DMS153 treated with DMSO at 0.1 percent for 48 hours (cell line): ENCODE data around the gene RCL1.
"Not testable (repeated sequence)": the region's sequence is repeated elsewhere in the genome, so short reads cannot be mapped to it uniquely, and the experiment has no call there.

ENCODE experiments used
- DNase-seq: peaks from one replicate; lab custom pipeline; 2025; ENCODE audit not compliant: unreplicated experiment; lab: John Stamatoyannopoulos, UW

The RCL1 gene, protein sequence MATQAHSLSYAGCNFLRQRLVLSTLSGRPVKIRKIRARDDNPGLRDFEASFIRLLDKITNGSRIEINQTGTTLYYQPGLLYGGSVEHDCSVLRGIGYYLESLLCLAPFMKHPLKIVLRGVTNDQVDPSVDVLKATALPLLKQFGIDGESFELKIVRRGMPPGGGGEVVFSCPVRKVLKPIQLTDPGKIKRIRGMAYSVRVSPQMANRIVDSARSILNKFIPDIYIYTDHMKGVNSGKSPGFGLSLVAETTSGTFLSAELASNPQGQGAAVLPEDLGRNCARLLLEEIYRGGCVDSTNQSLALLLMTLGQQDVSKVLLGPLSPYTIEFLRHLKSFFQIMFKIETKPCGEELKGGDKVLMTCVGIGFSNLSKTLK

DNA sequence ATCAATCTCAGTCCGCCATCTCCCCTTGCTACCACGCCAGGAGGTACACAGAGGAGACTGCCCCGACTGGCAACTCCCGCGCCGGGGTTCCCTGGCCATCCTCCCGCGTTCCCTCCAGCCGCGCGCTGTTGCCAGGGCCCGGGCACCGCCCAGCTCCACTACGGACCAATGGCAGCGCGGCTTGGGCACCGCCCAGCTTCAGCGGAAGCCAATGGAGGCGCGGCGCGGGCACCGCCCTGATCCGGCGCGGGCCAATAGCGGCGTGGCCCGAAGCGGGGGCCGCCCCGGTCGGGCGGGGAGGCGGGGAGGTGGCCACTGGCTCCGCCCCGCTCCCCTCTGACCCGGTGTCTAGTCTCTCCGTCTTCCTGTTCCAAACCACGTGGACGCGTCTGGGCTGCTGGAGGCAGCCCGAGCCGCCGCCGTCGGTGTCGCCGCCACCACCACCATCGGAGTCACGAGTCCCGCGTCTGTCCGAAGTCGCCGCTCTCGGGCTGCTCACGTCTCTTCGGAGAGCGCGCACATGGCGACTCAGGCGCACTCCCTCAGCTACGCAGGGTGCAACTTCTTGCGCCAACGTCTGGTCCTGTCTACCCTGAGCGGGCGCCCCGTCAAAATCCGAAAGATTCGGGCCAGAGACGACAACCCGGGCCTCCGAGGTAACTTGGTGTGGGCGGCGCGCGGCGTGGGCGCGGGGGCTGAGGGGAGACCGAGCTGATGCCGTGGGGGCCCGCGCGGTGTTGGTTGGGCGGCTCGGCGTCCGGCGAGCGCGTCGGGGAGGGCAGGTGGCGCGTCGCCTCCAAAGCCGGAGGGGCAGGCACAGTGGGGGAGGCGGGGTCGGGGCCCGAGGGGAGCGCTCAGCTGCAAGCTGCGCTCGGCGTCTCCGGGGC lies at the start of gene RCL1:
TSS of gene RCL1 (plus strand) at position 373 of the 887 bp plus-strand sequence. CDS start at position 521, 148 bp downstream.
- peak; percentile 90 for DNase-seq

DNA sequence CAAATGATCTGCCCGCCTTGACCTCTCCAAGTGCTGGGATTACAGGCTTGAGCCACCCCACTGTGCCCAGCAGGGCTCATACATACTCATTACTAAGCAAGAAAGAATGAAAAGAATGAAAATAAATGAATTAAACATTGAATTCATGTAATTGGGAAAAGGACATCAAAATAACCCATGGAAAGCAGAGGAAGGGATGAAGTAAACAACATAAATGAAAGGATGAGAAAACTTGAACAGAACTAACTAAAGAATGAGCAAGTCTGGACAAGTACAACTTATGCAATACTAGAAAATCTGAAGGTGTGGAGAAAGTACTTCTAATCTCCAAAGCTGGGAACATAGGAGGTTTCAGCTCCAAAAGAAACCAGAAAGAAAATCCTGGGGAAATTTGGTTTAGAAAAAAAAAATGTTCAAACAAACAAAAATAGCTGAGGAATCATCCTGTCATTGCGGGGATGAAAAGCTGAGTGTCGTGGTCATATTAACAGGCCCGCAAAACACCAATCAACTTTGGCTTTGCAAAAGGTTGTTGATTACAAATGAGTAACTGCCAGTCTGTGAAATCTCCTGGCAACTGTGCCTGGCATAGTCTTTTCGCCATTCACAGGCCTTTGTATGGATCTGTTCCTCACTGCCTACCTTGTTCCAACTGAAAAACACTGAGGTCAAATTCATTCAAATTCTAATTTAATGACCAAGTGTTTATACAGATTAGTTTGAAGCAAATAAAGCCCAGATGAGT lies 49.4 kb upstream of the RCL1 start:
- no peak for DNase-seq

DNA sequence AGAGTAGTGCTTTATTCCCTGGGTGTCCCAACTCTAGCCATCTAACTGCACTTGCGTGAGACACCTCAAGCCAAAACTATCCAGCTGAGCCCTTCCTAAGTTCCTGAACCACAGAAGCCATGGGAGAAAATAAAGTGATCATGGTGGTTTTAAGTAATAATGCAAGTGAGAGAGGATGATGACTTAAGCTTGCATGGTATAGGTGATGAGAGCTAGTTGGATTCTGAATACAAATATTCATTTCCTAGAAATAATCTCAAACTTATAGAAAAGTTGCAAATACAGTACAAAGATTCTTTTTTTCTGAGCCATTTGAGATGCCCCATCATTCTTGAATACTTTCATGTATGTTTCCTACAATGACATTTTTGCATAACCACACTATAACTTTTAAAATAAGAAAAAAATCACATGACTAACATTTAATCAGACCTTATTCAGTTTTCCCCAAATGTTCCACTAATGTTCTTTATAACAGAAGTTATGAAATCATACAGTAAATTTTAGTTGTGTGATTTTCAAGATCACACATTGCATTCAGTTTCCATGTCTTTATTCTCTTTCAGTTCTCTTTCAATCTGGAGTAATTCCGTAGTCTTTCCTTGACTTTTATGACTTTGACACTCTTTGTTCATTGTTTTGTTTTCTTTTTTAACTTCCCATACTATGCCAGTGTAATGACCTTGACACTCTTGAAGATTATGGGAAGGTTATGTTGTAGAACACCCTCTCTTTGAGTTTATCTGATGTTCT lies 46.3 kb upstream of the RCL1 start:
- DNase-seq = no peak

DNA sequence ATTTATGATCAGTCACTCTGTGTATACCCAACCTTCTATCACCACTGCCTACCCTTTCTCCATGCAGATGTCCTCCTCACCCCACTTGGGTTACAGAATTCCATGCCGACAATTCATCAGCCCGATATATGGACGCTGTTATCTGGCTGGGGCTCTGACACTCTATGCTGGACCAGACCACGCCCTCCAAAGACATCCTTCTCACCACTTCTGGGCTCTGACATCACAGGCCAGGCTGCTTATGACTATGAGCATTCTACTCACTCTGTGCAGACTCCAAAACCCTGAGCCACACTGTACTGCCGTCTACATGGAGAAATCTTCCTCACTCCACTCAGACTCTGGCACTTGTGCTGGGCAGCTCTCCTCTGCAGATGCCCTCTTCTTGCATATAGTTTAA lies 44.1 kb upstream of the RCL1 start:
- no peak for DNase-seq

DNA sequence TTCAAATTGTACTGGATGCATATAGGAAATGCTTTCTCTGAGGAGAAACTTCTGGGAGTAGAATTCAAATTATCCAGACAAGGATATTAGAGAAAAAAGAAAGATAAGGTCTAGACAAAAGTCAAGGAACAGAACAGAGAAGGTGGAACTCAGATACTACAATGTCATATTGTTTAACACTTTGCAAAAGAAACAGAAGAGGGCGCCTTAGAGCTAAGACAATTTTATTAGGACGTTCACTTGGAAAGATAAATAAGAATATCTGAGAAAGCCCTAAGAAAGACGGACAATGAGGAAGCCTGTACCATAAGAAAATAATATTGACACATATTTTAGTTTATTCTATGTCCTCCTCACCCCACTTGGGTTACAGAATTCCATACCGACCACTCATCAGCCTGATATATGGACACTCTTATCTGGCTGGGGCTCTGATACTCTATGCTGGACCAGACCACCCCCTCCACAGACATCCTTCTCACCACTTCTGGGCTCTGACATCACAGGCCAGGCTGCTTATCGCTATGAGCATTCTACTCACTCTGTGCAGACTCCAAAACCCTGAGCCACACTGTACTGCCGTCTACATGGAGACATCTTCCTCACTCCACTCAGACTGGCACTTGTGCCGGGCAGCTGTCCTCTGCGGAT lies 42.6 kb upstream of the RCL1 start:
- no peak for DNase-seq

DNA sequence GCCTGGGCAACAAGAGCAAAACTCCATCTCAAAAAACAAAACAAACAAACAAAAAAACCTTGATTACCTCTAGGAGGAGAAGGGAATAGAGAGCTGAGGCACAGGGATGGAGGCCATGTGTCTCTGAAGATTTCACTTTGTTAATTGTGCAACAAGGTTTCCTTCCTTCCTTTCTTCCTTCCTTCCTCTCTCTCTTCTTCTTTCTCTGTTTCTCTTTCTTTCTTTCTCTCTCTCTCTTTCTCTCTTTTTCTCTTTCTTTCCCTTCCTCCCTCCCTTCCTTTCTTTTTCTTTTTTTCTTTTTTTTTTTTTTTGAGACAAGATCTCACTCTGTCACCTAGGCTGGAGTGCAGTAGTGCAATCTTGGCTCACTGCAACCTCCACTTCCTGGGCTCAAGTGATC lies 38.2 kb upstream of the RCL1 start:
- not testable (repeated sequence) for DNase-seq

DNA sequence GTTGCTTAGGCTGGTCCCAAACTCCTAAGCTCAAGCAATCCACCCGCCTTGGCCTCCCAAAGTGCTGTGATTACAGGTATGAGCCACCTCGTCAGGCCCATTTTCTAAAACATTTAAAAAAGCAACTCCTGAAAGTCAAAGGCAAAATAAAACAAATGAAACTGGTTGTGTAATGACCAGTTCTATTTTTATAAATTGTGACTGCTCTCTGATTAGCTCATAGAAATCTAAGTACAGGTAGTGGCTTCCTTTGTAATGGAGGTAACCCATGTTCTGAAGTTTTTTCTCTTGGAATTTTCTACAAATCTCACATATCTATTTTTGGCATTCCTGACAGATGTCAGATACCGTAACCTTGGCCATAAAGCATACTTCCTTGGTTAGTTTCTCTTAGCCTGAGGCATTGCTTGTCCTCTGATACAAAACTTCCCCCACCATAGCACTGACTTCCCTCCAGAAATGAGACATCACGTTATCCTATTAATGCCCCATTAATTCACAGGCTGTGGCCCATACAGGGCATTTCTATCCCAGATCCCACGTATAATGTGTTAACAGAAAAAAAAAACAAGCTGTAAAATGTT lies 37.6 kb upstream of the RCL1 start:
- no peak for DNase-seq

DNA sequence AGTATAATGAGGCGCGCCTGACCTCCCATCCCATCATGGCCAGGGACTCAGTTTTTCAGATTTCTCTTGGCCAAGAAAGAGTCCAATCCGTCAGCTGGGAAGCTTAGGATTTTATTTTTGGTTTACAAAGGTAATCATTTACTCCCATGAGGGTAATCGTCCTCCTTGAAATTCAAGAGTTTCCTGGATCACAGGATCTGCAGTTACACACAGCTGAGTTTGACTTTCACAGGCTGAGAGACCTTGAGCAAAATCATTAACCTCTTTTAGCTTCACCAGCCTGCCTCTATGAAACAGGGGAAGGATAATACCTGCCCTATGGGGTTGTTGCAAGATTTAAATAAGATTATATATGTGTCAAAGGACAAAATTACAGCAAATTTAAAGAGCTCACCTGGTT lies 36.3 kb upstream of the RCL1 start:
- no peak for DNase-seq

DNA sequence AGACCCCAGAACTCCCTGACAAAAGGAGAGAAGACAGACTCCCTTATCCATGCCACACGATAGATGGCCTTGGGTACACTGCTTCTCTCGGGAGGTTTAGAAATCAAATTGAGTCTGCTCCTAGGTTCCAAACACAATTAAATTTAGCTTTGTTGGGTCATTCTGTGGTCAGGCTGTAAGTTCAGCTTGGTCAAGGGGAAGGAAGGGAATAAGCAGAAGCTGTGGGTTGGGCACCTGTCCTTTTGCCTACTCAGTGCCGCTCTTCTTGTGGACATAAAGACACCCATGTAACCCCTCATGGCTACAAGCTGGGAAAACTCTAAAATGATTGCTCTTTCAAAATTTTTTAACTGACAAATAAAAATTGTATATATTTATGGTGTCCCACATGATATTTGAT lies 32.6 kb upstream of the RCL1 start:
- no peak for DNase-seq

DNA sequence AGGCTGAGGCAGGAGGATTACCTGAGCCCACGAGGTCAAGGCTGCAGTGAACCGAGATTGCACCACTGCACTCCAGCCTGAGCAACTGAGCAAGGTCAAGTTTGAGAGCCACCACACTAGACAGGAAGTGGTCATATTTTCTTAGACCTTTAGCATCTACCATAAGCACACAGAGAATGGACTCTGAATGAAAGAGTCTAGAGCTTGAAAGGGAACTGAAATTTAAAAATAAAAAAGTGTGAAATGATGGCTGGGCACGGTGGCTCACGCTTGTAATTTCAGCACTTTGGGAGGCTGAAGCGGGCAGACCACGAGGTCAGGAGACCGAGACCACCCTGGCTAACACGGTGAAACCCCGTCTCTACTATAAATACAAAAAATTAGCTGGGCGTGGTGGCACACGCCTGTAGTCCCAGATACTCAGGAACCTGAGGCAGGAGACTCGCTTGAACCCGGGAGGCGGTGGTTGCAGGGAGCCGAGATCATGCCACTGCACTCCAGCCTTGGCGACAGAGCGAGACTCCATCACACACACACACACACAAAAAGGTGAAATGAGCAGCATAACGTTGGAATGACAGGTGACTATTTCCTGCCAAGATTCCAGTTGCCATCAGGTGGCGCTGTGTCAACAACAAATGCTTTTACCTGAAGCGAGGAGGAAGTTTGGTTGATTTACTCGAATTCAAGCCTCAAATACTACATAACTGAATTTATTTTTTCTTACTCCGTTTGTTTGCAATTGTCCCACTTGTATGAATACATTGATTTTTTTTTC lies 30.4 kb upstream of the RCL1 start:
- DNase-seq = peak; percentile 56

DNA sequence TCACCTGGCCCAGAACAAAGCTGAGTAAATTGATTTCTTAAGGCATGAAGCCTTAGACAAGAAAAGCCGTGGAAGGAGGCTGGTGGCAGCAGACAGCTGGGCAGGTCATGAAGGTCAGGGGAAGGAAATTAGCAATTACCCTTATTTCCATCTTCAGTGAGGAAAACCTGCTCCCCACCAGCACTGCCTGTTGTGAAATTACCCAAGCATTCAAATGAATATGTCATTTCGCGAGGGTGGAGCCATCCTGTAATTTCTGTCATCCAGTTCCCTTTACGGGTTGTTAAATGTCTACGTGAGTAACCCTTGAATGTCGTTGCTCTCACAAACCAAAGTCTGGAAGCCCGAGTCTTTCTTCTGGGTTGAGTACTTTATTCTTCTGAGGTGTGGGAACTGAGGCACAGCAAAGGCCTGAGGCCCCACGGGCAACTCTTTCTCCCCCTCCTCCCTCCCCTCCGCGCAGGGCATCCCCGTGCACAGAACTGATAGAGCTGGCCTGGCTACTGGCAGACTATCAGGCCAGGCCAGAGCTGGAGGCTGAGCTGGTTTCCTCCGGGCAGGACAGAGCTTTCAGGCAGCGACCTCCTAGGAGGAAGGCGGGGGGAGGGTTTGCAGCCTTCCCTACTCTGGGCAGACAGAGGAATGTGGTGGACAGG lies 29.7 kb upstream of the RCL1 start:
- no peak for DNase-seq

DNA sequence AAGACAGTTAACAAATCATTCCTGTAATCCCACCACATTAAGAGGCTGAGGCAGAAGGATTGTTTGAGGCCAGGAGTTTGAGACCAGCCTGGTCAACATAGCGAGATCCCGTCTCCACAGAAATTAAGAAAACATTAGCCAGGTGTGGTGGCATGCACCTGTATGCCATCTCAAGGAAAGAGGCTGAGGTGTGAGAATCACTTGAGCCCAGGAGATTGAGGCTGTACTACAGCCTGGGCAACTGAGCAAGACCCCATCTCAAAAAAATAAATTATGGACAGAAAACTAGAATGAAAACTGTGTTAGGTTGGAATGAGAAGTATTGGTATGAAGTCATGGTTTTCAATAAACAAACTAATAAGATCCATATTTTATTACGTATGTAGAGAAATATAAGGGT lies 28.7 kb upstream of the RCL1 start:
- no peak for DNase-seq

DNA sequence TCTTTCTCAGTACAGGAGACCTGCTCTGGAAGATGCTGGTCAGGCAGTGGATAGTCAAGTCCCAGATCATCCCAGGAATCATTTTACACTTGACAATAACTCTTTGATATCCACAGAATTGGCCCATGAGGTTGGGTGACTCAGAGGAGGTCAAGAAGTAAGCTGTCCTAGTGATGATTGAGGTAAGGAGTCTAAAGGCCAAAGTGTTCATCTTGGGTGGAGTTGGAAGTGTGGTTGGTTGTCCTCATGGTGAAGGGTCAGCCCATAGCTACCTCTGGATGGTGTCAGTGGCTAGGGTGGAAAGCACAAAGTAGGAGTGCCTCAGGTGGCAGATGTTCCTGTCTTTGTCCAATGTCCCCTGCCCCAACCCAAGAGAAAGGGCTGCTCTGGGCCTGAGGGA lies 24.1 kb upstream of the RCL1 start:
- no peak for DNase-seq

DNA sequence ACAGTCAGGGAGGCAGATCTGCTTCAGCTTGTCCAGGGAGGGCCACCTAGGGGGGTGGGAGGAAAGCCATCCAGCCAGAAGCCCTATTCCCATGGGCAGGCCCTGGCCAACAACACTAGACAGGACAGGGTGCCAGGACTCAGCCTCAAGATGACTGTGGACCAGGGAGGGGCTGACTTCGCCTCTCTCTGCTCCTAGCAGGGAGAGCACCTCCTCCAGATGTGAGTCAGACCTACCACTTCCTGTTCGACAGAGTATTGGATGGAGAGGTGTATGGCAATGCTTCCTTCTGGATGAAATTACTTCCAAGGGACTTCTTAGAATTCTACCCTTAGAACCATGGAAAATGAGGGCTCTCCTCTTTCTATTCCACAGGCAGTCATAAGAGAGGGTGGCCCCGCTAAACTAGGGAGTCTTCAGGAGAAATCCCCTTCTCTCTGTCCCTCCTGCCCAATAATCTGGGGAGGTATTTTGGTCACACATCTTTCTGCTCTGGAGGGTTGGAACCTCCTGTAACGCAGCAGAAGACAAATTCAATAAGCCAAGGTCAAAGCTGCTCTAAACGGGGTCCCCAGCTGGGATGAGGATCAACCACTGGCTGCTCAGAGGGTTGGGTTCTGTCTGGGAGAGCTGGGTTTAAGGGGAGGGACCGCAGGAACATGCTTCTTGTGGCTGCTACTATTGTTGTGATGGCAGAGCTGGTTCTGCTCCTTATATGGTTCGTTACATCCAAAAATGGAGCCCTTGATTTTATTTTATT lies 23.2 kb upstream of the RCL1 start:
- DNase-seq = no peak

DNA sequence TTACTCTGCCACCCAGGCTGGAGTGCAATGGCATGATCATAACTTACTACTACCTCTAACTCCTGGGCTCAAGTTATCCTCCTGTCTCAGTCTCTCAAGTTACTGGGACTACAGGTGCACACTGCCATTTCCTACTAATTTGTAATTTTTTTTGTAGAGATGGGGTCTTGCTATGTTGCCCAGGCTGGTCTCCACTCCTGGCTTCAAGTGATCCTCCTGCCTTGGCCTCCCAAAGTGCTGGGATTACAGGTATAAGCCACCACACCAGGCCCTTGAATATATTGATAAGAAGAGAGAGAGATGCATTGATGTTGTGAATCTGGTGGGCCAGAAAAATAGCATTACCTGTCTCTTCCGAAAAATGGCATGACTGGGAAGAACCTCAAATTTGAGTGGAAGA lies 21.0 kb upstream of the RCL1 start:
- no peak for DNase-seq

DNA sequence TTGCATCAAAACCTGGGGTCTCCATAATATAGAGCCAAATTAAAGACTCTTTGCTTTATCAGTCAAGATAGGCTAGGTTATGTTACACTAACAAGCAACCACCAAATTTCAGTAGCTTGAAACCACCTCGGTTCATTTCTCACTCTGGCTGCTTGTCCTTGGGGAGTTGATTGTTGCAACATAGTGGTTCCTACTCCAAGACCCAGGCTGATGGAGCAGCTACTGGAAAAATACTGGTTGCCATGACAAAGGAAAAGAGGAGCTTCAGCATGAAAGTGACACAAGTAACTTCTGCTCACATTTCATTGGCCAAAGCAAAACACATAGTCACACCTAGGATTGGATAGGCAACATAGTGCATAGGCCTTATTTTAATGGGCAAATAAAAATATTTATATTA lies 18.5 kb upstream of the RCL1 start:
- DNase-seq = no peak

DNA sequence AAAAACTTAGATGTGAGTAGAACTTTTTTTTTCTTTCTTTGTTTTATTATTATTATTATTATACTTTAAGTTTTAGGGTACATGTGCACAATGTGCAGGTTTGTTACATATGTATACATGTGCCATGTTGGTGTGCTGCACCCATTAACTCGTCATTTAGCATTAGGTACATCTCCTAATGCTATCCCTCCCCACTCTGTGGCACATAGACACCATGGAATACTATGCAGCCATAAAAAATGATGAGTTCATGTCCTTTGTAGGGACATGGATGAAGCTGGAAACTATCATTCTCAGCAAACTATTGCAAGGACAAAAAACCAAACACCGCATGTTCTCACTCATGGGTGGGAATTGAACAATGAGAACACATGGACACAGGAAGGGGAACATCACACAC lies 17.8 kb upstream of the RCL1 start:
- not testable (repeated sequence) for DNase-seq

DNA sequence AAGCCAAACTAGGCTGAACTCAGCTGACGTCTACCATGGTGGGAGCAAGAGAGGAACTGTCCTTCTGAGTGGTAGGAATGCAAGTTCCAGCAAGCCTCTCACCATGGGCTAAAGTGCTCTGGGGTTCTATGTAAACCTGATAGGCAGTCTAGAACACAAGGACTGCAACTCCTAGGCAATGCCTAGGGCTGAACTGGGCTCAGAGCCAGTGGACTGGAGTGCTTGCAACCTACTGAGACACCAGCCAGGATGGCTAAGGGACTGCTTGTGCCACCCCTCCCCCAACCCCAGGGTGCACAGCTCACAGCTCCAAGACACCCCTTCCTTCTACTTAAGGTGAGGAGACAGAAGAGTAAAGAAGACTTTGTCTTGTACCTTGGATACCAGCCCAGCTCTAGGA lies 12.1 kb upstream of the RCL1 start:
- DNase-seq = no peak
